K562 (cell line): ENCODE measurements around the gene TEKT2. TPM values are rescaled to one million over a fixed set of nuclear protein-coding genes. Genes with fewer than 3 reads are reported as not detected.

Experiments used
- BHLHE40 ChIP-seq: IDR thresholded peaks from 2 replicates; pipeline ENCODE4 v1.6.1; 2011; ENCODE audit warnings: low read length, improper control_type of control experiment
- CBFA2T2 ChIP-seq: fragments of 450-650 bp; conservative IDR thresholded peaks from 2 replicates; pipeline ENCODE4 v1.6.1; 2017; ENCODE audit warnings: mild to moderate bottlenecking
- CBFA2T3 ChIP-seq: fragments of 450-650 bp; IDR thresholded peaks from 2 replicates; pipeline ENCODE4 v1.6.1; 2017
- DACH1 ChIP-seq: fragments of 450-650 bp; IDR thresholded peaks from 2 replicates; pipeline ENCODE4 v1.6.1; 2018; ENCODE audit not compliant: partially characterized antibody
- DDX20 ChIP-seq: fragments of 450-650 bp; IDR thresholded peaks from 2 replicates; pipeline ENCODE4 v1.6.1; 2016; ENCODE audit warnings: missing genetic modification characterization, low read depth, mild to moderate bottlenecking, missing compliant biosample characterization, moderate library complexity
- GATA2 ChIP-seq: sonication (generic); formaldehyde crosslinking; IDR thresholded peaks from 2 replicates; pipeline ENCODE4 v1.4.0; 2020; ENCODE audit warnings: mild to moderate bottlenecking, missing genetic modification reagents
- KLF16 ChIP-seq: IDR thresholded peaks from 2 replicates; pipeline ENCODE4 v1.6.1; 2016; ENCODE audit warnings: antibody characterized with exemption
- MBD2 ChIP-seq: sonication (generic); IDR thresholded peaks from 2 replicates; pipeline ENCODE4 v1.6.1; 2016; ENCODE audit warnings: low read depth, borderline replicate concordance
- MTA3 ChIP-seq: fragments of 450-650 bp; formaldehyde crosslinking; IDR thresholded peaks from 2 replicates; pipeline ENCODE4 v1.6.1; 2017; ENCODE audit warnings: mild to moderate bottlenecking, borderline replicate concordance
- SRSF9 ChIP-seq: fragments of 200-400 bp; formaldehyde crosslinking; IDR thresholded peaks from 2 replicates; pipeline ENCODE4 v1.6.1; 2017; ENCODE audit warnings: low read depth, low read length, borderline replicate concordance
- TAL1 ChIP-seq: fragments of 450-650 bp; IDR thresholded peaks from 2 replicates; pipeline ENCODE4 v1.6.1; 2016; ENCODE audit warnings: mild to moderate bottlenecking
- ZFP36 ChIP-seq: fragments of 150-350 bp; IDR thresholded peaks from 2 replicates; pipeline ENCODE4 v1.6.1; 2018; ENCODE audit warnings: low read length, low read depth; ENCODE audit not compliant: partially characterized antibody
- ZNF134 ChIP-seq: fragments of 250-450 bp; sonication (Bioruptor Pico); conservative IDR thresholded peaks from 2 replicates; pipeline ENCODE4 v1.4.0; 2020
- polyA plus RNA-seq, 8 experiments: library from polyadenylated mRNA; depleted of rRNA in 4 of 8; stranded (reverse) in 5 of 8; unstranded in 3 of 8; fragments of >200 nt; fragmentation: Nextera tagmentation in 2 of 8; fragmentation: Illumina TruSeq in 1 of 8; extraction: Ambion mirVana in 2 of 8; extraction: Trizol in 1 of 8; gene quantifications; 2 replicates each; pipeline versions ENCODE4 v1.2.1 to v1.2.3, GENCODE V29; 2011 to 2014; ENCODE audit warnings: inconsistent platforms in 1 of 8, missing spikeins in 1 of 8
- total RNA-seq, 7 experiments: library from RNA; depleted of rRNA in 6 of 7; stranded (reverse); fragments of >200 nt in 6 of 7; fragmentation: Illumina TruSeq in 2 of 7; extraction: Trizol in 2 of 7; gene quantifications; 2 replicates each; pipeline versions ENCODE4 v1.2.1 to v1.2.3, GENCODE V29; 2011 to 2021; ENCODE audit warnings: low replicate concordance in 1 of 7
- TF ChIP-seq, protein P1 (sequence below): fragments of 450-650 bp; IDR thresholded peaks from 2 replicates; pipeline ENCODE4 v1.6.1; 2016; ENCODE audit warnings: antibody characterized with exemption

The TEKT2 gene
- total and polyA plus RNA-seq, 9 of the 15 experiments (the other 6 are each of a cell fraction or from before 2014, with no cell fraction given), result 0.06 to 0.94 (median 0.30) TPM; not detected in 1

DNA sequence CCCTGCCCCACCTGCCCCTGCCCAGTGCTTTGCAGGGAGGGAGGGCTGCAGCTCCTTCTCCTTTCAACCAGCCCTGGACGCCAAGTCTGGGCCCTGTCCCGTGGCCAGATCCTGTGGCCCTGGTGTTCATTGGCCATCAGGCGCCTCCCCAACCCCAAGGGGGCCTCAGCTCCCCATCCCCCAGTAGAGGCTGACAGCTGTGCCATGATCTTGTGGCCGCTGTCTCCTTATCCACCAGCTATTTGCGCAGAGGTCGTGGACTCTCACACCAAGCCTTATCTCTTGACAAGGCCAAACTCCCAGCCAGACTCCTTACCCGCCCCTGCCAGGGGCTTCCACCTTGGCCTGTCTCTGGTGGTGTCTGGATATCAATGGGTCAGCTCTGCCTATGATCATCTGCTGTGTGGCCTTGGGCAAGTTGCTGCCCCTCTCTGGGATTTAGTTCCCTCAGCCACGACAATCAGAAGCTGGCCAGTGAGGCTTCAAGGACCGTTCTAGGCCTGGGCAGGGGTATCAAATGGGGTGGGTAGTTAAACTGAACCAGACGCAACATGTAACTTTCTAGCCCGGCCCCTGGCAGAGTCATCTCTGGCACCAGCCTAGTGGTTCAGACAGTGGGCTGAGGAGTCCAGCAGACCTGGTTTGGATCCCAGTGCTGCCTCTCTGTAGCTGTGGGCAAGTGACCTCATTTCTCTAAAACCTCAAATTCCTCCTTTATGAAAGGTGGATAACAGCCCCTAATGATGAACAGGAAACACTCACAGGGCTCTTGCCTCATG is 44.4 kb downstream of the TEKT2 start (continued):
- 0 out of 2 replicates have a peak, but pooled peaks have one; percentile 19 for TF ChIP-seq MTA3
- no peak for TF ChIP-seq DDX20
- TF ChIP-seq GATA2 (CRISPR knock-in tag), result peak; percentile 51
- 0 out of 2 replicates have a peak, but pooled peaks have one; percentile 22 for TF ChIP-seq MBD2
- TF ChIP-seq, protein P1, sequence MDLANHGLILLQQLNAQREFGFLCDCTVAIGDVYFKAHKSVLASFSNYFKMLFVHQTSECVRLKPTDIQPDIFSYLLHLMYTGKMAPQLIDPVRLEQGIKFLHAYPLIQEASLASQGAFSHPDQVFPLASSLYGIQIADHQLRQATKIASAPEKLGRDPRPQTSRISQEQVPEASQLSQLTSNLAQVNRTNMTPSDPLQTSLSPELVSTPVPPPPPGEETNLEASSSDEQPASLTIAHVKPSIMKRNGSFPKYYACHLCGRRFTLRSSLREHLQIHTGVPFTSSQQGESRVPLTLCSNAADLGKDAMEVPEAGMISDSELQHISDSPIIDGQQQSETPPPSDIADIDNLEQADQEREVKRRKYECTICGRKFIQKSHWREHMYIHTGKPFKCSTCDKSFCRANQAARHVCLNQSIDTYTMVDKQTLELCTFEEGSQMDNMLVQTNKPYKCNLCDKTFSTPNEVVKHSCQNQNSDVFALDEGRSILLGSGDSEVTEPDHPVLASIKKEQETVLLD, result 0 out of 2 replicates have a peak, but pooled peaks have one; percentile 26
- peak; percentile 81 for TF ChIP-seq CBFA2T2
- peak; percentile 38 for TF ChIP-seq DACH1
- no peak for TF ChIP-seq SRSF9
- TF ChIP-seq CBFA2T3, result peak; percentile 85
- TF ChIP-seq ZNF134 (CRISPR knock-in tag), result no peak
- TF ChIP-seq BHLHE40, result 0 out of 2 replicates have a peak, but pooled peaks have one; percentile 7
- TF ChIP-seq KLF16, result 0 out of 2 replicates have a peak, but pooled peaks have one; percentile 56
- TF ChIP-seq TAL1, result peak; percentile 51; the same call in 1 of the 2 replicates
- TF ChIP-seq ZFP36, result peak; percentile 67
